Left lung (tissue), 10 donors: ENCODE results near the gene PPP1R14B. TPM values are rescaled to one million over a fixed set of nuclear protein-coding genes. Genes with fewer than 3 reads are reported as not detected.
"Not testable (repeated sequence)": the region's sequence is repeated elsewhere in the genome, so short reads cannot be mapped to it uniquely, and the experiment has no call there.

Source experiments
- ATAC-seq: fragments of 200-7000 bp; cut with Tn5 transposase; one replicate; pipeline ENCODE4 v1.9.1; 2020; ENCODE audit warnings: moderate library complexity
- DNase-seq, 4 donors: peaks; one replicate each; pipeline ENCODE4 v3.0.0-alpha.2; 2013 to 2020
- H3K27ac ChIP-seq, 2 donors: fragments of 200-600 bp; sonication (generic) in 1 of 2; one replicate each; pipeline versions ENCODE4 v1.5.0 to v1.8.0; 2020 to 2021
- H3K27me3 ChIP-seq, 2 donors: fragments of 200-600 bp; sonication (generic) in 1 of 2; one replicate each; pipeline versions ENCODE4 v1.5.0 to v1.8.0; 2020 to 2021
- H3K36me3 ChIP-seq, 2 donors: fragments of 200-600 bp; sonication (generic) in 1 of 2; one replicate each; pipeline versions ENCODE4 v1.5.0 to v1.8.0; 2020 to 2021
- H3K4me1 ChIP-seq, 2 donors: fragments of 200-600 bp; one replicate each; pipeline ENCODE4 v1.8.0; 2021
- H3K4me3 ChIP-seq, 2 donors: fragments of 200-600 bp; sonication (generic) in 1 of 2; one replicate each; pipeline versions ENCODE4 v1.5.0 to v1.8.0; 2020 to 2021; ENCODE audit warnings: mild to moderate bottlenecking in 1 of 2
- H3K9me3 ChIP-seq, 2 donors: fragments of 200-600 bp; sonication (generic) in 1 of 2; one replicate each; pipeline versions ENCODE4 v1.5.0 to v1.8.0; 2020 to 2021
- intact Hi-C, 2 donors: fragments of 100-400 bp; cut with DNase I; formaldehyde crosslinking; loops; one replicate each; pipeline versions ENCODE4 v1.11.2 to v1.14.2; 2022
- polyA plus RNA-seq, 6 donors: library from polyadenylated mRNA; unstranded; fragments of 120-200 nt; gene quantifications; one replicate each; pipeline ENCODE4 v1.2.1, GENCODE V29; 2013; ENCODE audit not compliant: insufficient read length in 6 of 6
- total RNA-seq, 2 donors: library from RNA; stranded (reverse); fragmentation: NEBNext Ultra II Directional; extraction: Animal tissue kit (Norgen Biotek cat#: 25700); gene quantifications; one replicate each; pipeline ENCODE4 v1.2.1, GENCODE V29; 2021
- TF ChIP-seq, protein P1 (sequence below), 2 donors: fragments of 200-600 bp; sonication (generic) in 1 of 2; IDR thresholded peaks; one replicate each; pipeline versions ENCODE4 v1.5.0 to v1.8.0; 2021; ENCODE audit warnings: antibody characterized with exemption in 2 of 2
- donor health status: DM: no; HTN: yes; CAD: no.
- donor health status: DM: no; HTN: no; CAD: no.

The PPP1R14B gene
- total and polyA plus RNA-seq, 8 donors: 56.7 to 200 (median 83.4) TPM

DNA sequence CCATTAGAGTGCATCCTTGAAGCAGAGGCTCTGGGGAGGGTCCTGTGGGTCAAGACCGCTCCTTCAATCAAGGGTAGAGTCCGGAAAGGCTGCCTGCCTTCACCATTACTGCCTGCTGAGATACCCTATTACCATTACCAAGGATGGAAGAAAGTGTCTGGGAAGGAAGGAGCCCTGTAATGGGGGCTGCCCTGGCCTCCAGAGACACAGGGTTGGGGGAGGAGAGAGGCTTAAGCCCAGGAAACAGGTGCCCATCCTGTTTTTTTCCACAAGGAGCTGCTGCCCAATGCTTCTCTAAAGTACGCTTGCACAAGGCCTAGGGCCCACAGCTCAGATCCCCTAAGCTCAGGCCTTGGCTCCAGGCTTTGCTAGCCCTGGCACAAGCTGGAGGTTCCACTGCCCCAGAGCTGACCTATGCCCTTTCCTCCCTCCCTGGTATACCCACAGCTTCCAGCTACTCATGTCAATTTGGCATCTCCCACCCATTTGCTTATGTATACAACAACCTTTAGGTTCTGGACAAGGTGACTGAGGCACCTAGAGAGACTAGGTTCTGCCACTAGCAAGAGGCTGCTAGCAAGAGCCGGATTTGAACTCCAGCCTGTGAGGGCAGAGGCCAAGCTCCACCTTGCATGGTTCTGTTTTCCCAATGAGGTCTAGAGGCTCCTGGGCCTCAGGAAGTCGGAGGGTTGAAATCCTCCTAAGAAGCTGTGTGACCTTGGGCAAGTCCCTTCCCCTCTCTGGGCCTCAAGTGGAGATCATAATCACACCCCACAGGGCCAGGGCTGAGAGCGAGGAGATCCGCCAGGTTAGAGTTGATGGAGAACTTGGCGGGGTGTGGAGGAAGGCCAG, 3.0 kb upstream of the PPP1R14B start:
- H3K9me3 ChIP-seq: no peaks in the 10 kb centered on the region
- no peak for ATAC-seq
- H3K27me3 ChIP-seq: no peaks in the 10 kb centered on the region
- H3K4me3 ChIP-seq: no peak overlapping the region
- peaks cover 14 to 63% of the 10 kb centered on the region in 2 donors for H3K4me1 ChIP-seq
- TF ChIP-seq, protein P1, sequence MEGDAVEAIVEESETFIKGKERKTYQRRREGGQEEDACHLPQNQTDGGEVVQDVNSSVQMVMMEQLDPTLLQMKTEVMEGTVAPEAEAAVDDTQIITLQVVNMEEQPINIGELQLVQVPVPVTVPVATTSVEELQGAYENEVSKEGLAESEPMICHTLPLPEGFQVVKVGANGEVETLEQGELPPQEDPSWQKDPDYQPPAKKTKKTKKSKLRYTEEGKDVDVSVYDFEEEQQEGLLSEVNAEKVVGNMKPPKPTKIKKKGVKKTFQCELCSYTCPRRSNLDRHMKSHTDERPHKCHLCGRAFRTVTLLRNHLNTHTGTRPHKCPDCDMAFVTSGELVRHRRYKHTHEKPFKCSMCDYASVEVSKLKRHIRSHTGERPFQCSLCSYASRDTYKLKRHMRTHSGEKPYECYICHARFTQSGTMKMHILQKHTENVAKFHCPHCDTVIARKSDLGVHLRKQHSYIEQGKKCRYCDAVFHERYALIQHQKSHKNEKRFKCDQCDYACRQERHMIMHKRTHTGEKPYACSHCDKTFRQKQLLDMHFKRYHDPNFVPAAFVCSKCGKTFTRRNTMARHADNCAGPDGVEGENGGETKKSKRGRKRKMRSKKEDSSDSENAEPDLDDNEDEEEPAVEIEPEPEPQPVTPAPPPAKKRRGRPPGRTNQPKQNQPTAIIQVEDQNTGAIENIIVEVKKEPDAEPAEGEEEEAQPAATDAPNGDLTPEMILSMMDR (IDR thresholded peaks at IDR 0.05): no peak
- intact Hi-C loops: no loop called here
- no peak overlapping the region for H3K27ac ChIP-seq
- DNase-seq: no peak
- peaks cover 0 to 6% of the 10 kb centered on the region in 2 donors for H3K36me3 ChIP-seq

GRCh38 chr11:64249038-64249437, 2.3 kb upstream of the PPP1R14B start:
- Histone ChIP-seq H3K27me3 (no peaks in the 10 kb centered on the region), H3K27ac (no peak overlapping the region), H3K9me3 (no peaks in the 10 kb centered on the region), H3K4me3 (no peak overlapping the region), H3K4me1 (peaks cover 14 to 64% of the 10 kb centered on the region in 2 donors), H3K36me3 (peaks cover 0 to 4% of the 10 kb centered on the region in 2 donors)
- ATAC-seq: no peak
- DNase-seq: no peak
- TF ChIP-seq, protein P1 (IDR thresholded peaks at IDR 0.05): no peak
- intact Hi-C loops: no loop called here

DNA sequence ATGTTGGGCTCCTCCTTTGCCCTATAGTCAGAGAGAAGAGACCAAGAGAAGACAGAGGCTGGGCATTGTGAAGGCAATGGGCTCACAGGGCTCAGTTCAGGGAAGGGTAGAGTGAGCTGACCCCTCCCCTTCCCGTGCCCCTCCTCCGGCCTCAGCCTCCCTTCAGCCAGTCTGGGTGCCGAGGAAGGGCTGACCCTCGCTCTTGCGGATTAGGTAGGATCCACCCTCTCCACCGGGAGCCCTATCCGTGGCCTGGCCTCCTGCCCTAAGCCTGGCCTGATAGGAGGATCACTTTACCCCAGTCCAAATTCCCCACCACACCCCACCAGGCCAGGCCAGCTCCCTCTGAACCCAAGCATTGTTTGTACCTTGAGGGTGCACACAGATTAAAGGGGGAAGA, 1.8 kb upstream of the PPP1R14B start:
- H3K9me3 ChIP-seq: no peaks in the 10 kb centered on the region
- intact Hi-C loops: no loop called here
- peaks cover 0 to 9% of the 10 kb centered on the region in 2 donors for H3K36me3 ChIP-seq
- no peak overlapping the region for H3K27ac ChIP-seq
- DNase-seq: no peak
- TF ChIP-seq, protein P1 (IDR thresholded peaks at IDR 0.05): no peak
- H3K4me3 ChIP-seq: no peak overlapping the region
- no peaks in the 10 kb centered on the region for H3K27me3 ChIP-seq
- peaks cover 14 to 64% of the 10 kb centered on the region in 2 donors for H3K4me1 ChIP-seq
- no peak for ATAC-seq

GRCh38 chr11:64247729-64248531, 1.2 kb upstream of the PPP1R14B start:
- DNase-seq (no peak), ATAC-seq (peak; percentile 0)
- H3K36me3 ChIP-seq: peaks cover 0 to 15% of the 10 kb centered on the region in 2 donors
- peaks cover 16 to 64% of the 10 kb centered on the region in 2 donors for H3K4me1 ChIP-seq
- no peaks in the 10 kb centered on the region for H3K27me3 ChIP-seq
- TF ChIP-seq, protein P1 (IDR thresholded peaks at IDR 0.05): no peak
- H3K4me3 ChIP-seq: peak overlapping the region; percentile 56 to 77
- H3K27ac ChIP-seq: peak overlapping the region; percentile 84 to 90
- no peaks in the 10 kb centered on the region for H3K9me3 ChIP-seq
- intact Hi-C loops: no loop called here

DNA sequence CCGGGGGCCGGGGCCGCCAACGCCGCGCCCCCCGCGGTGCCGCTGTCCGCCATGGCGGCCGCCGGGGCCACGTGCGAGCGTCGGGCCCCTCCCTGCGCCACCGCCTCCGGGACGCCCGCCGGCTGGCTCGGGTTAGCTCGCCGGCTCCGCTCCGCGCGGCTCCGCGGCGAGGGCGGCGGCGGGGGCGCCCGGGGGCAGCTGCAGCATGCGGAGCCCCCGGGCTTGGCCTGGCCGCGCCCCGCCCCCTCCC, 197 bp downstream of the PPP1R14B start:
- DNase-seq, intact Hi-C loops, H3K27me3 ChIP-seq, H3K9me3 ChIP-seq, ATAC-seq: not testable (repeated sequence)
- peaks cover 18 to 64% of the 10 kb centered on the region in 2 donors for H3K4me1 ChIP-seq
- H3K36me3 ChIP-seq: peaks cover 0 to 20% of the 10 kb centered on the region in 2 donors
- peak overlapping the region in 1 of 2 donors; percentile 71 for H3K27ac ChIP-seq
- H3K4me3 ChIP-seq: peak overlapping the region; percentile 72 to 77
